ENCODE results near the gene BCAS3. TPM values are rescaled to one million over a fixed set of nuclear protein-coding genes. Genes with fewer than 3 reads are reported as not detected.
"Not testable (repeated sequence)": the region's sequence is repeated elsewhere in the genome, so short reads cannot be mapped to it uniquely, and the experiment has no call there.

The BCAS3 gene
- total RNA-seq, 4 donors from 2014 or later, result 41.0 to 81.4 (median 45.6) TPM

DNA sequence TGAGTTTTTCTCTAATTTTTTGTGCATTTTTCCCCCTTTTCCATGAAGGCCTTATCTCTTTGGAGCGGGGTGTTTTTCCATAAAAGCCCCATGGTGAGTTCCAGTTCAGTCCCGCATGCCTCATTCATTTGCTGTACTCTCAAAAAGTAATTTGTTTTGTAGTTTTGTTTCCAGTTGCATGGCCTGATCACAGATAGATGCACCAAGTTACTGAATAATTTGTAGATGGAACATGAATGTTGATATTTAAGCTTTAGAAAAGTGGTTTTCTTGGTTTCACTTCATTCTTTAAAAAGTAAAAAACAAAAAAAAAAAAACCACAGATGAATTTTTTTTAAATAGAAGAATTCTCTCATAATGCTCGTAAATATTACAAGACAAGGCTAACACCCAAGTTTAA lies 349.2 kb downstream of the BCAS3 start:
- no peak for DNase-seq (ENCODE audit: low spot score in 2 of 2)
- Histone ChIP-seq H3K36me3 (no peaks in the 10 kb centered on the region), H3K27me3 (no peaks in the 10 kb centered on the region), H3K9me3 (no peaks in the 10 kb centered on the region), H3K4me3 (no peak overlapping the region), H3K4me1 (no peaks in the 10 kb centered on the region), H3K27ac (no peak overlapping the region)
- 95% methylated on average over 3 of the region's 3 CpGs for WGBS
- no peak for TF ChIP-seq POLR2A (IDR thresholded peaks at IDR 0.05)
- no peak for TF ChIP-seq EP300 (IDR thresholded peaks at IDR 0.05)
- TF ChIP-seq POLR2AphosphoS5 (IDR thresholded peaks at IDR 0.05), result no peak
- TF ChIP-seq, protein P1, sequence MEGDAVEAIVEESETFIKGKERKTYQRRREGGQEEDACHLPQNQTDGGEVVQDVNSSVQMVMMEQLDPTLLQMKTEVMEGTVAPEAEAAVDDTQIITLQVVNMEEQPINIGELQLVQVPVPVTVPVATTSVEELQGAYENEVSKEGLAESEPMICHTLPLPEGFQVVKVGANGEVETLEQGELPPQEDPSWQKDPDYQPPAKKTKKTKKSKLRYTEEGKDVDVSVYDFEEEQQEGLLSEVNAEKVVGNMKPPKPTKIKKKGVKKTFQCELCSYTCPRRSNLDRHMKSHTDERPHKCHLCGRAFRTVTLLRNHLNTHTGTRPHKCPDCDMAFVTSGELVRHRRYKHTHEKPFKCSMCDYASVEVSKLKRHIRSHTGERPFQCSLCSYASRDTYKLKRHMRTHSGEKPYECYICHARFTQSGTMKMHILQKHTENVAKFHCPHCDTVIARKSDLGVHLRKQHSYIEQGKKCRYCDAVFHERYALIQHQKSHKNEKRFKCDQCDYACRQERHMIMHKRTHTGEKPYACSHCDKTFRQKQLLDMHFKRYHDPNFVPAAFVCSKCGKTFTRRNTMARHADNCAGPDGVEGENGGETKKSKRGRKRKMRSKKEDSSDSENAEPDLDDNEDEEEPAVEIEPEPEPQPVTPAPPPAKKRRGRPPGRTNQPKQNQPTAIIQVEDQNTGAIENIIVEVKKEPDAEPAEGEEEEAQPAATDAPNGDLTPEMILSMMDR (IDR thresholded peaks at IDR 0.05), result no peak

DNA sequence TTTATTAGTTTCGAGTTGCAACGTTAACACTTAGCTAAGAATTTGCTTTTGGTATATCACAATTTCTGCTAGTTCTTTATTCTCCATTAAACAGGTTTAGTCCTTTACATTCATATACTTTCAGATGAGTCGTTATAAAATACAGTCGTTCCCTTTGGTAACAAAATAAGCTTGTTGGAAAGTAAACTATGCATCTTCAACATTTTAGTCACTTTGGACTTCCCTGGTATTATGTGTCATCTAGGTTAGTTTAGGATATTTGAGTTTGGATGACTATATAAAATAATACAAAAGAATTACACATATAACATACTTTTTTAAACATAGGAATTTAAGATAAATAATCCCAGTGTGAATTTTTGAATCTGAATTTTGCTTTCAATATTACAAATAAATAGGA lies 351.5 kb downstream of the BCAS3 start:
- TF ChIP-seq EP300 (IDR thresholded peaks at IDR 0.05), result no peak
- no peak for TF ChIP-seq POLR2A (IDR thresholded peaks at IDR 0.05)
- TF ChIP-seq, protein P1 (IDR thresholded peaks at IDR 0.05), result no peak
- no peak for TF ChIP-seq POLR2AphosphoS5 (IDR thresholded peaks at IDR 0.05)
- no peak overlapping the region for H3K27ac ChIP-seq
- no peak for DNase-seq (ENCODE audit: low spot score in 2 of 2)
- H3K27me3 ChIP-seq, result no peaks in the 10 kb centered on the region
- WGBS, result 98% methylated on average over 4 of the region's 4 CpGs
- H3K9me3 ChIP-seq, result no peaks in the 10 kb centered on the region
- no peaks in the 10 kb centered on the region for H3K36me3 ChIP-seq
- H3K4me1 ChIP-seq, result no peaks in the 10 kb centered on the region
- H3K4me3 ChIP-seq, result no peak overlapping the region

DNA sequence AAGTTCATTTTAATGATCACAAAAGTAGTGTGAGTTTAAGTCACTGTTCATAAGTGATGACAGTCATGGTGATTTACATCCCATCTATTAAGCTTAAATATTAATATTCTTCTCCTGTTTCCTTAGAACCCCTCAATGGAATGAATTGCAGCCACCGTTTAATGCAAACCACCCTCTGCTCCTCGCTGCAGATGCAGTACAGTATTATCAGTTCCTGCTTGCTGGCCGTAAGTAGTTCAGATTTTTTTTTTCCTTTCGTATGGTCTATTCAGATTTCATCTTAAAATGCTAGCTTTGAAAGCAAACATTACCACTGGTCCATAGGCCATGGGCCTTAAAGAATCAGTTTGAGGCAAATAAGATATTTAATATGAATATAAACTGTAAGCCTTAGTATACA lies 363.0 kb downstream of the BCAS3 start:
- no peaks in the 10 kb centered on the region for H3K9me3 ChIP-seq
- 90% methylated on average over 4 of the region's 4 CpGs for WGBS
- H3K27me3 ChIP-seq, result no peaks in the 10 kb centered on the region
- no peak for TF ChIP-seq POLR2AphosphoS5 (IDR thresholded peaks at IDR 0.05)
- no peak for TF ChIP-seq POLR2A (IDR thresholded peaks at IDR 0.05)
- TF ChIP-seq, protein P1 (IDR thresholded peaks at IDR 0.05), result no peak
- no peak for TF ChIP-seq EP300 (IDR thresholded peaks at IDR 0.05)
- no peak overlapping the region for H3K4me3 ChIP-seq
- H3K36me3 ChIP-seq, result peaks cover 21% of the 10 kb centered on the region
- H3K27ac ChIP-seq, result no peak overlapping the region
- no peak for DNase-seq (ENCODE audit: low spot score in 2 of 2)
- no peaks in the 10 kb centered on the region for H3K4me1 ChIP-seq

DNA sequence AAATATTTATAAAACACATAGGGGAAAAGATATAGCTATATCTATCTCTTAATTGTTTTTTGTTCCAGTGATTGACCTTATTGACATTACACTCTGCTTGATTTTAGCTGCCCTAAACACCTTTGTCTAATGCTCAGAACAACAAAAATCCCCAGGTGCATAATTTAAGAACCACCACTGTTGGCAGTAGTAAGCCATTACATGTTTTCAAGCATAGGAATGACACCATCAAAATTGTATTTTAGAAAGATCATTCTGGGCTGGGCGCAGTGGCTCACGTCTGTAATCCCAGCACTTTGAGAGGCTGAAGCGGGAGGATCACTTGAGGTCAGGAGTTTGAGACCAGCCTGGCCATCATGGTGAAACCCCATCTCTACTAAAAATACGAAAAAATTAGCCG lies 364.7 kb downstream of the BCAS3 start:
- not testable (repeated sequence) for H3K4me1 ChIP-seq; H3K4me3 ChIP-seq; H3K27me3 ChIP-seq; H3K9me3 ChIP-seq; H3K27ac ChIP-seq; DNase-seq (ENCODE audit: low spot score in 2 of 2)
- peaks cover 19% of the 10 kb centered on the region for H3K36me3 ChIP-seq
- 95% methylated on average over 5 of the region's 5 CpGs for WGBS

DNA sequence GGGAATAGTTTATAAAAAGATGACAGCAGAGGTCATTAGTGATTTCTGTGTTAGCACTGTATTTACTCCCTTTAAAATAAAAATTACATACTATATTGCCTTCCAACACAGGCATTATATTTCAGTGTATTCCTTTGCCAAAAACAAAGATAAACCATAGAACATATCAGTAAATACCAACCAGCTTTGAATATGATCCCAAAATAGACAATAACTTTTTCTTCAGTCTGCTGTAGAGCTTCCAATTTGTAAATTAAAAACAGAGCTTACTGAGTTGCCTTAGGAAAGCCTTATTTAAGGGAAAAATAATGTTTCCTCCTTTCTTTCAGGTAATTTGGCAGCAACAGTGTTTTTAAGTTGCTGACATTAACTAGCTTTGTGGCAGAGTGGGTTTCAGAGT lies 369.9 kb downstream of the BCAS3 start:
- H3K27me3 ChIP-seq, result no peaks in the 10 kb centered on the region
- no peaks in the 10 kb centered on the region for H3K9me3 ChIP-seq
- H3K4me1 ChIP-seq, result no peaks in the 10 kb centered on the region
- no peak for DNase-seq (ENCODE audit: low spot score in 2 of 2)
- TF ChIP-seq EP300 (IDR thresholded peaks at IDR 0.05) (no peak), POLR2A (IDR thresholded peaks at IDR 0.05) (no peak), POLR2AphosphoS5 (IDR thresholded peaks at IDR 0.05) (no peak)
- TF ChIP-seq, protein P1 (IDR thresholded peaks at IDR 0.05), result no peak
- H3K27ac ChIP-seq, result no peak overlapping the region
- no peak overlapping the region for H3K4me3 ChIP-seq
- H3K36me3 ChIP-seq, result no peaks in the 10 kb centered on the region

DNA sequence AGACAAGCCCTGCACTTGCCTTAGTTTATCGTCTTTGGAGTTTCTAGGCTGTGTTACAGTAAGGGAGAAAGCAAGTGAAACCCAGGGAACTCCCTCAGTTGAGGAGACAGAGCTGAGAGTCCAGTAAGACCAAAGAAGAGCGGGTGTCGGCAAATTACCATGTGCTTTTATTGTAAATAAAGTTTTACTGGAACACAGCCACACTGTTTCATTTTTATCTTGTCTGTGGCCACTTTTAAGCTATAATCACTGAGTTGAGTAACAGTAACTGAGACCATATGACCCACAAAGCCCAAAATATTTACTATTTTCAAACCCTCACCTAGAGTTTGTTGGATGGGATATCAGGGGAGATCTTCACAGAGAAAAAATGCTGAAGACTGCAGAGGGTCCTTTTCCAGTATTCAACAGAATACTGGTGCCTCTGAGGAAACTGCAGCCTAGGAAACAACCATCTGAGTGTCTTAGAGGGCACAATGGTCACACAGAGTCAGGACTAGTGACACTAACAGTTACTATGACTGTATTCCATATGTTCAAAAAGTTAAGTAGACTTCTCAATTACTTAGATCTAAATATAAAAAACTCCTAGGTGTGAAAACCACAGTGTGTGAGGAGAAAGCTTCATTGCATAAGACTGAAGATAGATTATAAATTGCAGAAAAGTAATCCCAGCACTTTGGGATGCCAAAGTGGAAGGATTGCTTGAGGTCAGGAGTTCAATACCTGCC lies 370.9 kb downstream of the BCAS3 start:
- TF ChIP-seq, protein P1 (IDR thresholded peaks at IDR 0.05), result no peak
- Histone ChIP-seq H3K27ac (no peak overlapping the region), H3K27me3 (no peaks in the 10 kb centered on the region), H3K9me3 (no peaks in the 10 kb centered on the region), H3K36me3 (no peaks in the 10 kb centered on the region), H3K4me1 (no peaks in the 10 kb centered on the region), H3K4me3 (no peak overlapping the region)
- no peak for DNase-seq (ENCODE audit: low spot score in 2 of 2)
- 88% methylated on average over 3 of the region's 3 CpGs for WGBS
